HepG2 (cell line): ENCODE data around the gene CPVL. TPM values are rescaled to one million over a fixed set of nuclear protein-coding genes. Genes with fewer than 3 reads are reported as not detected.
A peak's percentile ranks its signal among the peaks of the same experiment; 100 is the strongest.

ENCODE experiments used
- AHDC1 ChIP-seq: sonication (generic); formaldehyde crosslinking; IDR thresholded peaks from 2 replicates; pipeline ENCODE4 v1.5.1; 2020; ENCODE audit warnings: mild to moderate bottlenecking, missing genetic modification reagents, borderline replicate concordance
- CHCHD3 ChIP-seq: sonication (generic); formaldehyde crosslinking; IDR thresholded peaks from 2 replicates; pipeline ENCODE4 v1.8.0; 2022; ENCODE audit warnings: mild to moderate bottlenecking, missing genetic modification reagents, moderate library complexity
- DR1 ChIP-seq: sonication (generic); formaldehyde crosslinking; IDR thresholded peaks from 2 replicates; pipeline ENCODE4 v1.8.0; 2021; ENCODE audit warnings: mild to moderate bottlenecking, missing genetic modification reagents, inconsistent platforms
- E2F1 ChIP-seq: sonication (generic); formaldehyde crosslinking; IDR thresholded peaks from 2 replicates; pipeline ENCODE4 v1.5.0; 2020; ENCODE audit warnings: missing genetic modification reagents
- HNF1A ChIP-seq, 2 experiments: sonication (generic) in 1 of 2; formaldehyde crosslinking in 1 of 2; IDR thresholded peaks; 2 replicates each; pipeline versions ENCODE4 v1.4.0 to v1.6.1; 2016 to 2020; ENCODE audit warnings: borderline replicate concordance in 1 of 2, low read depth in 1 of 2, mild to moderate bottlenecking in 1 of 2, missing genetic modification reagents in 1 of 2
- MAFG ChIP-seq: sonication (generic); formaldehyde crosslinking; IDR thresholded peaks from 2 replicates; pipeline ENCODE4 v1.5.1; 2020; ENCODE audit warnings: mild to moderate bottlenecking, missing genetic modification reagents
- PCBP1 ChIP-seq: fragments of 200-400 bp; formaldehyde crosslinking; IDR thresholded peaks from 2 replicates; pipeline ENCODE4 v1.6.1; 2017; ENCODE audit warnings: mild to moderate bottlenecking, low read depth, low read length, borderline replicate concordance
- TEF ChIP-seq: sonication (generic); formaldehyde crosslinking; IDR thresholded peaks from 2 replicates; pipeline ENCODE4 v1.5.0; 2020; ENCODE audit warnings: missing genetic modification reagents
- TRAFD1 ChIP-seq: sonication (generic); formaldehyde crosslinking; IDR thresholded peaks from 2 replicates; pipeline ENCODE4 v1.5.1; 2020; ENCODE audit warnings: missing genetic modification reagents, mild to moderate bottlenecking, borderline replicate concordance
- WIZ ChIP-seq: sonication (generic); formaldehyde crosslinking; IDR thresholded peaks from 2 replicates; pipeline ENCODE4 v1.5.1; 2020; ENCODE audit warnings: mild to moderate bottlenecking, missing genetic modification reagents
- ZEB1 ChIP-seq: IDR thresholded peaks from 2 replicates; pipeline ENCODE4 v1.6.1; 2012; ENCODE audit warnings: mild to moderate bottlenecking, low read depth, inconsistent platforms; ENCODE audit not compliant: insufficient replicate concordance
- ZNF451 ChIP-seq: sonication (generic); formaldehyde crosslinking; IDR thresholded peaks from 2 replicates; pipeline ENCODE4 v1.5.0; 2020; ENCODE audit warnings: mild to moderate bottlenecking, missing genetic modification reagents
- ZNF570 ChIP-seq: sonication (generic); formaldehyde crosslinking; IDR thresholded peaks from 2 replicates; pipeline ENCODE4 v1.4.0; 2020; ENCODE audit warnings: mild to moderate bottlenecking, missing genetic modification reagents, borderline replicate concordance
- polyA plus RNA-seq, 8 experiments: library from polyadenylated mRNA; depleted of rRNA in 3 of 8; stranded (reverse) in 7 of 8; unstranded in 1 of 8; fragments of >200 nt; fragmentation: Illumina TruSeq in 4 of 8; extraction: Trizol in 4 of 8; gene quantifications; 2 replicates each; pipeline versions ENCODE4 v1.2.1 to v1.2.3, GENCODE V29; 2011 to 2016; ENCODE audit warnings: low read depth in 4 of 8, missing spikeins in 1 of 8, mixed read lengths in 1 of 8; ENCODE audit not compliant: insufficient read depth in 1 of 8
- total RNA-seq, 5 experiments: library from RNA; depleted of rRNA; stranded (reverse); fragments of >200 nt; fragmentation: Illumina TruSeq; extraction: Trizol; gene quantifications; 2 replicates each; pipeline ENCODE4 v1.2.3, GENCODE V29; 2016; ENCODE audit warnings: low read depth in 1 of 5

Gene CPVL
- total and polyA plus RNA-seq, 2 of the 13 experiments (the other 11 are each of a cell fraction or from before 2014, with no cell fraction given), result 59.2 to 294 TPM

GRCh38 chr7:29140873-29141468, 5.4 kb downstream of the CPVL start (continued):
- TF ChIP-seq HNF1A (IDR thresholded peaks at IDR 0.05; ENCODE audit: low read depth) (peak; percentile 80), HNF1A (CRISPR knock-in tag; IDR thresholded peaks at IDR 0.05; ENCODE audit: borderline replicate concordance) (peak; percentile 87; the same call in 1 of the 2 replicates), AHDC1 (peak; percentile 75), TRAFD1 (no peak), DR1 (CRISPR knock-in tag) (no peak), MAFG (CRISPR knock-in tag) (no peak), WIZ (CRISPR knock-in tag) (no peak), TEF (CRISPR knock-in tag) (no peak), ZNF570 (CRISPR knock-in tag) (no peak), E2F1 (CRISPR knock-in tag) (no peak), ZNF451 (CRISPR knock-in tag) (no peak), PCBP1 (no peak), ZEB1 (no peak), CHCHD3 (CRISPR knock-in tag) (no peak)
